WERI-Rb-1 (cell line): ENCODE data around the gene TNNT1.

Source experiments
- DNase-seq: peaks from one replicate; pipeline ENCODE4 v3.0.0-alpha.2; 2020
- H3K27ac ChIP-seq: fragments of 250-450 bp; sonication (Bioruptor Pico); 2 replicates; pipeline ENCODE4 v1.5.1; 2020; ENCODE audit warnings: mild to moderate bottlenecking, moderate library complexity
- H3K27me3 ChIP-seq: fragments of 250-450 bp; sonication (Bioruptor Pico); 2 replicates; pipeline ENCODE4 v1.5.1; 2021; ENCODE audit warnings: mild to moderate bottlenecking, low read depth, moderate library complexity; ENCODE audit not compliant: insufficient read depth, severe bottlenecking
- H3K36me3 ChIP-seq: fragments of 250-450 bp; sonication (Bioruptor Pico); 2 replicates; pipeline ENCODE4 v1.5.1; 2020; ENCODE audit warnings: mild to moderate bottlenecking, moderate library complexity
- H3K4me3 ChIP-seq: 2 replicates; pipeline ENCODE4 v1.5.1; 2011; ENCODE audit warnings: low read depth, mild to moderate bottlenecking, control low read depth, low read length
- H3K9me3 ChIP-seq: fragments of 250-450 bp; sonication (Bioruptor Pico); 2 replicates; pipeline ENCODE4 v1.5.1; 2021; ENCODE audit warnings: mild to moderate bottlenecking, moderate library complexity; ENCODE audit not compliant: severe bottlenecking
- TF ChIP-seq, protein P1 (sequence below): IDR thresholded peaks from 2 replicates; pipeline ENCODE4 v1.5.1; 2011; ENCODE audit warnings: low read depth, mild to moderate bottlenecking, control low read depth, inconsistent platforms, low read length

Gene TNNT1

DNA sequence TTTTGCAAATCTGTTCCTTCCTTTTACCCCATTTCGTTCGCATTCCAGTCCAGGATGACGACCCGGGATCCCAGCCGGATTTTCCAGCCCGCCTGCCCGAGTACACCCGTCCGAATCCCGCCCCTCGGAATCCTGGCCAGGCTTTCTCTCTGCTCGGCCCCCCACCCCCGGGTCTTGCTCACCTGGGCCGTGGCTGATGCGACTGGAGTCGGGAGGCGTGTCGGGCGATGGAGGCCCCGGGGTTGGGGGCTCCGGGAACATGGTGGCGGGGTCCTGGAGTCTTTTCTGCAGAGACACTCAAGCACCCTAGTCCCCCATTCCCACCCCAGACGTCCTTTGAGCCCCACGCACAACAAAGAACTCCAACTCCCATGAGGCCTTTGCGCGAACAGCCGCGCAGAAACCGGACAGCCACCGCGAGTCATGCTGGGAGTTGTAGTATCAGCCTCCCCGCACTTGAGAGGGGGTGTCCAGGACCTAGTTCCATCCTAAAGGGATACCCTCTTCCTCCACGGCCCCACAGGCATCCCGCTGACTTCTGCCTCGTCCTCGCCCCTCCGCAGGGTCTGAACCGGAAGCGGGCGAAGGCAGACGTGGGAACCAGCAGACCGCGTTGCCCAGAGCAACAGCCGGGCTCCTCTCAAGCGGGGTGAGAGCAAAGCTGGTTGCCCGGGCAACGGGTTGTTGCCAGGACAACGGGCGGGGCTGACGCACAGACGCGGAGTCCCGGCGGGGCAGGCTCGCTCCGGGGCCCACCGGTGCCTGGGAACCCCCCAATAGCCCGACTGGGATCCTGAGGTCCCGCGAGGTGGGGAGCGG, 30.0 kb upstream of the TNNT1 start:
- H3K4me3 ChIP-seq, result peak overlapping the region; percentile 57
- peak overlapping the region; percentile 38 for H3K27ac ChIP-seq
- H3K36me3 ChIP-seq, result no peaks in the 10 kb centered on the region
- H3K9me3 ChIP-seq, result peaks cover 15% of the 10 kb centered on the region
- DNase-seq, result peak; percentile 84
- no peaks in the 10 kb centered on the region for H3K27me3 ChIP-seq
- TF ChIP-seq, protein P1, sequence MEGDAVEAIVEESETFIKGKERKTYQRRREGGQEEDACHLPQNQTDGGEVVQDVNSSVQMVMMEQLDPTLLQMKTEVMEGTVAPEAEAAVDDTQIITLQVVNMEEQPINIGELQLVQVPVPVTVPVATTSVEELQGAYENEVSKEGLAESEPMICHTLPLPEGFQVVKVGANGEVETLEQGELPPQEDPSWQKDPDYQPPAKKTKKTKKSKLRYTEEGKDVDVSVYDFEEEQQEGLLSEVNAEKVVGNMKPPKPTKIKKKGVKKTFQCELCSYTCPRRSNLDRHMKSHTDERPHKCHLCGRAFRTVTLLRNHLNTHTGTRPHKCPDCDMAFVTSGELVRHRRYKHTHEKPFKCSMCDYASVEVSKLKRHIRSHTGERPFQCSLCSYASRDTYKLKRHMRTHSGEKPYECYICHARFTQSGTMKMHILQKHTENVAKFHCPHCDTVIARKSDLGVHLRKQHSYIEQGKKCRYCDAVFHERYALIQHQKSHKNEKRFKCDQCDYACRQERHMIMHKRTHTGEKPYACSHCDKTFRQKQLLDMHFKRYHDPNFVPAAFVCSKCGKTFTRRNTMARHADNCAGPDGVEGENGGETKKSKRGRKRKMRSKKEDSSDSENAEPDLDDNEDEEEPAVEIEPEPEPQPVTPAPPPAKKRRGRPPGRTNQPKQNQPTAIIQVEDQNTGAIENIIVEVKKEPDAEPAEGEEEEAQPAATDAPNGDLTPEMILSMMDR, result no peak

DNA sequence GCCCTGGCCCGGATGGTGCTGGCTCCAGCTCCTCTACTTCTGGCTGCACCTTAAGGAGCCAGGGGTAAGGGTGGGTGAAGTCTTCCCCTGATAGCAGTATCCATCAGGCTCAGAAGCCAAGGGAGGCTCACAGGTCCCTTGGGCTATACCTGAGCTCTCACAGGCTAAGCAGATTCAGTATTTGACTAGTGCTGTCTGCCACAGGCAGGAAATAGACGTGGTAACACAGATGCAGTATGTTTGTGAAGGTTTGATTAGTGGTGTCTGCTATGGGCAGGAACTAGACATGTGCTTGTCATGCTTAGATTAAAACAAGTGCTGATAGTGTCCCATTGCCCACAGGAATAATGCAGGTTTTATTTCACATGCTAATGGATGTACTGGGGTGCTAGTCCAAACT, 27.1 kb upstream of the TNNT1 start:
- Histone ChIP-seq H3K4me3 (no peak overlapping the region), H3K36me3 (no peaks in the 10 kb centered on the region), H3K27me3 (no peaks in the 10 kb centered on the region), H3K9me3 (peaks cover 15% of the 10 kb centered on the region), H3K27ac (no peak overlapping the region)
- peak; percentile 32 for DNase-seq
- TF ChIP-seq, protein P1, result no peak

DNA sequence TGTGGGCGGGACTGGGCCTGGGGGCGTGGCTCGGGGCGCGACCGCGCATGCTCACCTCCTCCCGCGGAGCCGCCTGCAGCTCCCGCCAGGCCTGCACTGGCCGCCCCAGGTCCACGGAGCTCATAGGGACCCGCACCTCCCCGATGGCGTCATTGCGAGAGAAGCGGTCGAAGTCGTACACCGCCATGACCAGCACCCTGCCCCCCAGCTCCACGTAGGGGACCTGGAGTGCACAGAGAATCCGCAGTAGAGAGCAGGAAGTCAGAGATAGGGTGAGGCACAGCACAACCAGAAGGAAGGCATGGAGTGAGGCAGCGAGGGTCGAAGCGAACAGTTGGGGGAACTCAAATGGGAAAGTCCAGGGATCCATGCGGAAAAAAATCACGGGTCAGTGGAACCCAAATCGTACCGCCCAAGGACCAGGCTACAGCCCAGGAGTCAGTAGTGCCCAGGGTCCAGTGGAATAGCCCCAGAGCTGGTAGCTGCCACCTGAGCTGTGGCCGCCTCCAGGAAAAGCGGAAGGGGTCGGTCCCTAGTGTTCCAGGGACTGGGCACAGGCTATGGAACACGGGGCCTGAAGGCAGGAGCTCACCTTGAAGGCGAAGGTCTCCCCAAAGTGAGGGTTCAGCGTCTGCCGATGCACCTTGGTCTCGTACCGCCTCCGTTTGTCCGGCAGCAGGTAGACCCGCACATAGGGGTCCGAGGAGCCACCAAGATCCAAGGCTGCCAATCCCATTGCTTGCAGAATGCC, 26.3 kb upstream of the TNNT1 start:
- no peaks in the 10 kb centered on the region for H3K36me3 ChIP-seq
- TF ChIP-seq, protein P1, result no peak
- no peak for DNase-seq
- no peaks in the 10 kb centered on the region for H3K27me3 ChIP-seq
- no peak overlapping the region for H3K4me3 ChIP-seq
- H3K9me3 ChIP-seq, result peaks cover 15% of the 10 kb centered on the region
- H3K27ac ChIP-seq, result no peak overlapping the region

DNA sequence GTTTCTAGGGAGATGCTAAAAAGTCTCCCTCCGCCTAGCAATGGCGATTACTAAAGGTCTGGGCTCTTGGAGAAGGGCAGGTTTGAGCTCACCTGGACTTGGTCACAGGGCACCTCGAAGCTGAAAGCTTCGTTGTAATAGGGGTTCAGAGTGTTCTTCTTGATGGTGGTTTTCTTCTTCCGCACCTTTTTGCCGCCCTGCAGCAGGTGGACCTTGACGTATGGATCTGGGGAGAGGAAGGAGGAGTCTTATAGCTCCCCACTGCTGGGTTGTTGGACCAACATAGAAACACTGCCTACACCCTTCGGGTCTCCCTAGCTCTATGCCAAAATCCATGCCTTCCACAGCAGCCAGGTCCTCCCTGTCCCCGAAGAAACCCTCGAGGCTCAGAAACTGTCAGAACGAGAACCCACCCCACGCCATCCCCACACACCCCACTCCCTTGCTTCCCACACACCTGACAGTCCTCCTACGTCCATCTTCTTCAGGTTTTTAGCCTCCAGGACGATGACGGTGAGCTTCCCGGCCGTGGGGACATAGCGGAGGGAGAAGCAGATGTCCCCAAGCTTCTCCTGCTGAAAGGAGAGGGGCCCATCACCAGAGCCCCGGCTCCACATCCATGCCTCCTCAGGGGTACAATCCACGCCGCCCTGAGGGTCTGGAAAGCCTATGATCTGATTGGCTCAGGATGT, 25.6 kb upstream of the TNNT1 start:
- Histone ChIP-seq H3K36me3 (no peaks in the 10 kb centered on the region), H3K9me3 (peaks cover 15% of the 10 kb centered on the region), H3K4me3 (0 out of 2 replicates have a peak overlapping the region, but pooled peaks have one; percentile 66), H3K27ac (peak overlapping the region; percentile 33), H3K27me3 (no peaks in the 10 kb centered on the region)
- TF ChIP-seq, protein P1, result no peak
- no peak for DNase-seq

DNA sequence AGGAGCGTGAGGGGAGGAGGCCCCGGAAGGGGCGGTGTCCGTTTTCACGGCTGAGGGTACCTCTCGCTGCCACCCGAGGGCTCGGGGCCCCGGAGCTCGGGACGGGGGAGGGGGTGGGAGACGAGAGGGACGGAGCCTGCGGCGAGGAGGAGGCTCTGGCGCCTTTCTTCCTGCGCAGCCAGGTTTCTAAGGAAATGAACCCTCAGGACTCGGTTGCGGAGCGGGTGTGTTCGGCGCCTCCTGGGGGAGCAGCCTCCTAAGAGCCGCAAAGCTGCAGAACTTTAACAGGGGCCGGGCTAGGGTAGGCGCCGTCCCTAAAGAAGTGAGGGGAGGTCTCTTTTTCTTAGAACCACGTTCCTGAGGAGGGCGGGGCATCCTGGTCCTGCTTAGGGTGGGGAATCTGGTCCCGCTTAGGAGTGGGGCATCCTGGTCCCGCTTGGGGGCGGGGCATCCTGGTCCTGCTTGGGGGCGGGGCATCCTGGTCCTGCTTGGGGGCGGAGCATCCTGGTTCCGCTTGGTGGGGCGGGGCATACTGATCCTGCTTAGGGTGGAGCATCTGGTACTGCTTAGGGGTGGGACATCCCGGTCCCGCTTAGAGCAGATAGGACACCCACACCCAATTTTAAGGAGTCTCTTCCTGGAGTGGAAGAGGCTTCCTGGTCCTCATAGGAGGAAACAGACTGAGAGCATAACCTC, 24.9 kb upstream of the TNNT1 start:
- peak; percentile 95 for DNase-seq
- H3K27ac ChIP-seq, result peak overlapping the region; percentile 67
- TF ChIP-seq, protein P1, result no peak
- no peaks in the 10 kb centered on the region for H3K27me3 ChIP-seq
- no peaks in the 10 kb centered on the region for H3K36me3 ChIP-seq
- H3K9me3 ChIP-seq, result peaks cover 15% of the 10 kb centered on the region
- peak overlapping the region; percentile 66 for H3K4me3 ChIP-seq
